ENCODE measurements around the gene PUS10. TPM values are rescaled to one million over a fixed set of nuclear protein-coding genes. Genes with fewer than 3 reads are reported as not detected.
"Not testable (repeated sequence)": the region's sequence is repeated elsewhere in the genome, so short reads cannot be mapped to it uniquely, and the experiment has no call there.

PUS10 gene, protein sequence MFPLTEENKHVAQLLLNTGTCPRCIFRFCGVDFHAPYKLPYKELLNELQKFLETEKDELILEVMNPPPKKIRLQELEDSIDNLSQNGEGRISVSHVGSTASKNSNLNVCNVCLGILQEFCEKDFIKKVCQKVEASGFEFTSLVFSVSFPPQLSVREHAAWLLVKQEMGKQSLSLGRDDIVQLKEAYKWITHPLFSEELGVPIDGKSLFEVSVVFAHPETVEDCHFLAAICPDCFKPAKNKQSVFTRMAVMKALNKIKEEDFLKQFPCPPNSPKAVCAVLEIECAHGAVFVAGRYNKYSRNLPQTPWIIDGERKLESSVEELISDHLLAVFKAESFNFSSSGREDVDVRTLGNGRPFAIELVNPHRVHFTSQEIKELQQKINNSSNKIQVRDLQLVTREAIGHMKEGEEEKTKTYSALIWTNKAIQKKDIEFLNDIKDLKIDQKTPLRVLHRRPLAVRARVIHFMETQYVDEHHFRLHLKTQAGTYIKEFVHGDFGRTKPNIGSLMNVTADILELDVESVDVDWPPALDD
- 12.8 TPM for polyA plus RNA-seq (ENCODE audit: insufficient read length)
- long read RNA-seq, donor 1, partial matches to known transcripts = 0 of 1 reads
- long read RNA-seq, donor 1, other reads (novel, unspliced or antisense) = 0 of 1 reads
- long read RNA-seq, donor 2, partial matches to known transcripts = 26 of 33 reads
- long read RNA-seq, donor 2, other reads (novel, unspliced or antisense) = 5 of 33 reads
- long read RNA-seq, donor 3, partial matches to known transcripts = 26 of 26 reads
- long read RNA-seq, donor 3, other reads (novel, unspliced or antisense) = 0 of 26 reads
- long read RNA-seq, donor 4 = 0 reads
- long read RNA-seq, donor 5, partial matches to known transcripts = 0 of 2 reads
- long read RNA-seq, donor 5, other reads (novel, unspliced or antisense) = 0 of 2 reads
- long read RNA-seq, donor 6, partial matches to known transcripts = 32 of 32 reads
- long read RNA-seq, donor 6, other reads (novel, unspliced or antisense) = 0 of 32 reads
- long read RNA-seq, donor 7, partial matches to known transcripts = 0 of 1 reads
- long read RNA-seq, donor 7, other reads (novel, unspliced or antisense) = 0 of 1 reads
- long read RNA-seq, donor 8 = 0 reads

- no peak for DNase-seq
Observed at GRCh38 chr2:61017556-61018317, at the start of gene PUS10, which contains the start of gene PEX13. PUS10 (minus strand) TSS chr2:61018255; CDS start chr2:61011890, 6,365 bp downstream. PEX13 (plus strand) TSS chr2:61017720; CDS start chr2:61017760, 40 bp downstream.

DNA sequence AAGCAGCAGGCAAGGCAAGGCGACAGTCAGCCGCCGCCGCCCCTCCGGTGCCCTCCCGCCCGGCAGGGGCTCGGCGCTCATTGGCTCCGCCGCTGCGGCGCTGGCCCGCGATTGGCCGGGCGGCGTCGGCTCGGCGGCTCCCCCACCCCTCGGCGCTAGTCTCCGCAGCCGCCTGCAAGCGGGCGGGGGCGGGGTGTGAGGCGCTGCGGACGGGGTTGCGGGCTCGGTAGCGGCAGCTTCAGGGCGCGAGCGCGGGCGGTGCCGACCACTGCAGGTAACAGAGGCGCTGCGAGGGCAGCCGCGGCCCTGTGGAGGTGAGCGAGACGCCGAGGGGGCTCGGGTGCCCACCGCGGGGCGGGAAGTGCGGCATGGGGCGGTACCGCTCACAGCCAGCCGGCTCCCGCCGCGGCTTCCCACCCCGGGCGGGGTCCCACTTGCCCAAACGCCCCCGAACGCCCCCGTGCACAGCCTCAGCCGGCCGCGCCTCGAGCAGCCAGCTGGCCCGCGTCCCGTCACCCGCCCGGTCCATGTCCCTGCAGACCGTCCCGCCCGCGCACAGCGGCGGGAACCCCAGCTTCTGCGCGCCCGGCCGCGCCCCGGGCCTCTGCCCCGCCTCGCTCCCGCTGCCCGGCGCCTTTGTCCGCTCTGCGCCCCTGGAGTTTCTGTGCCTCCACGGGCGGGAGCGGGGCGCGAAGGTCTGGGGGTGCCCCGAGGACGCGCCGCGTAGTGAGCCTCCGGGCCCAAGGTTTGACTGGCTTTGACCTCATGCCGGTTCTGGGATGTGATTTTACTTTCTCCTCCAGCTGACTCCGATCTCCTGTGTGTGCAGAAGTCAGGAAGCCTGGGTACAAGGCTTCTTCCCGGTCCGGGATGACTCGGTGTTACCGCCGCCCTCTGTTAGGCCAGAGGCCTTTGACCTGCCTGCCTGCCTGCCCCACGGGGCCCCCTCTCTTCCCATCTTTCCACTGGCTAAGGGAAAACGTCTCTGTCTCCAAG is 48.0 kb upstream of the PUS10 start, which contains the start of gene SANBR:
Gene SANBR, plus strand, starts transcription at position 158 of the 996 bp plus-strand sequence. CDS start 4,480 bp downstream, outside the sequence.
- peak; percentile 85 for DNase-seq

- DNase-seq = no peak
Observed at GRCh38 chr2:61059382-61059781, 41.3 kb upstream of the PUS10 start.

- DNase-seq = no peak
Observed at GRCh38 chr2:61057562-61057961, 39.5 kb upstream of the PUS10 start.

DNA sequence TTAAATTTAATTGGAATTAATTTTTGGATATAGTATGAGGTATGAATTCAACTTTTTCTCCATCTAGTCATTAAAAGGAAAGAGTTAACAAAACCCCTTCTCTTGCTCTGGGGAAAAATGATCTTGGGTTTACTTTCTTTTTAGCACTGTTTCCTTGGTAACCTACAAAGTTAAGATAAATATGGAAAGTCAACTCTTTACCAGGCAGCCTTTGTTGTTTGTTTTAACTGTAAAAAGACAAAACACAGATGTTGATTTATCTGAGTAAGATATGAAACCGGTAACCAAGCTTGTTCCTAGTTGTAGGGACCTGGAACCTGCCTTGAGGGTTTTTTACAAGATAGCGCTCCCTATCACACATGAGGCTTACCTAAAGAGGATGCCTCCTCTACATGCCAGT is 37.5 kb upstream of the PUS10 start:
- DNase-seq = no peak

DNA sequence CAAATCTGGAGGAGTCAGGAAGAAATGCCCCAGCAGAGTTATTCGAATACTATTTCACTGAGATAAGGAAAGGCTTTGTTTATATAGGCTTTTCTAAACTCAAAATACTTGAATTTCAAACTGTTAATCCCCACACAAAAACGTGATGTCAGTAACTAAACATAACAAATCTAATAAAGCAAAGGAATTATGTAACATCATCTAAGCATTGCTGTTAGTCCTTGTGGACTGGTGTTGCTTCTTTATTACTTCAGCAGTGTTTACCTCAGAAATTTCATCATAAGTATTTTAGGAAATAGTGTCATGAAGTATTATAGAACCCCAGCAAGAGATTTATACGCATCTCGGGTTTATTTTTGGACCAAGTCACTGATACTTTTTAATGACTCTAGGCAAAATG is 27.9 kb upstream of the PUS10 start:
- no peak for DNase-seq

DNA sequence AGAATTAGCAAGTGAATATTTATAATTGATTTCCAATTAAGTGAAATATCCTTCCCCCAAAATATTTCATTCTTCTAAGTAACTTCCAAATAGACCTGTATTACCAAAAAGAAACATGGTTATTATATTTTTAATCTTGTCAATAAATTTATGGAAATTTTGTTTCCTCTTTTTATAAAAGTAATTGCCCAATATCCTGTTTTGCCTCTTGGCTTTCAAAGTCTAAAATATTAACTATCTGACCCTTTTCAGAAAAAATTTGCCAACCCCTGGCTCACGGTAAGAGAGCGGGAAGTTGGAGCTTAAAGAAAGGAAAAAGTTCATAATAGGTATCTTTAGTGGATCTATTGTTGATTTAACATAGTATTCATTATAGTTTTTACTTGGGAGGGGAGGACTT is 27.2 kb upstream of the PUS10 start:
- DNase-seq = no peak

- DNase-seq = no peak
Observed at GRCh38 chr2:61044636-61045035, 26.6 kb upstream of the PUS10 start.

DNA sequence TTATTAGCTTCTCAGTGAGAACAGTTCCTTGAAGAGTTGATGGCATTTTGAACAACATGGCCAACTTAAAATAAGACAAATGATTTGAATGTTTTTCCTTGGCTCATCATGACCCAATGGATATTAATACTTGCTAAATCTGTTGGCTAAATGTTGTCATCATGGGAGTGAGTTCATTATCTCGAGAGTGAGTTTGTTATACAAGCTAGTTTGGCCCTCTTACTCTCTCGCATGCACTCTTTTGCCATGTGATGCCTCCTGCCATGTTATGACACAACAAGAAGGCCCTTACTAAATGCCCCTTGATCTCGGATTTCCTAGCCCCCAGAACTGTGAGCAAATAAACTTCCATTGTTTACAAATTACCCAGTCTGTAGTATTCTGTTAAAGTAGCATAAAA is 24.8 kb upstream of the PUS10 start:
- no peak for DNase-seq

- DNase-seq = not testable (repeated sequence)
Observed at GRCh38 chr2:61036643-61037042, 18.6 kb upstream of the PUS10 start.

DNA sequence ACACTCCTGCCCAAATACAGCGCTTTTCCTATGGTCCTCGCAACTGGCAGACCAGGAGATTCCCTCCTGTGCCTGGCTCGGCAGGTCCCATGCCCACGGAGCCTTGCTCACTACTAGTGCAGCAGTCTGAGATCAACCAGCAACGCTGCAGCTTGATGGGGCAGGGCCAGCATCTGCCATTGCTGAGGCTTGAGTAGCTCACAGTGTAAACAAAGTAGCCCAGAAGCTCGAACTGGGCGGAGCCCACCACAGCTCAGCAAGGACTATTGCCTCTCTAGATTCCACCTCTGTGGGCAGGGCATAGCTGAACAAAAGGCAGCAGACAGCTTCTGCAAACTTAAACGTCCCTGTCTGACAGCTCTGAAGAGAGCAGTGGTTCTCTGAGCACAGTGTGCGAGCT is 16.5 kb upstream of the PUS10 start:
- DNase-seq = not testable (repeated sequence)

DNA sequence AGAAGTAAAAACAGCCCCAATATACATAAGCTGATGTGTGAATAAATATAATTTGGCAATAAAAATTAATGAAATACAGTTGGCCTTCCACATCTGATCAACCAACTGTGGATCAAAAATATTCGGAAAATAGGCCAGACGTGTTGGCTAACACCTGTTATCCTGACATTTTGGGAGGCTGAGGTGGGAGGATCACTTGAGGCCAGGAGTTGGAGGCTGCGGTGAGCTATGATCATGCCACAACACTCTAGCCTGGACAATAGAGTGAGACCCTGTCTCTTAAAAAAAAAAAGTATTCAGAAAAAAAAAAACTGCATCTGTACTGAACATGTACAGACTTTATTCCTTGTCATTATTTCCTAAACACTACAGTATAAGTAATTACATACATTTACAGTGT is 11.5 kb upstream of the PUS10 start:
- DNase-seq = no peak

DNA sequence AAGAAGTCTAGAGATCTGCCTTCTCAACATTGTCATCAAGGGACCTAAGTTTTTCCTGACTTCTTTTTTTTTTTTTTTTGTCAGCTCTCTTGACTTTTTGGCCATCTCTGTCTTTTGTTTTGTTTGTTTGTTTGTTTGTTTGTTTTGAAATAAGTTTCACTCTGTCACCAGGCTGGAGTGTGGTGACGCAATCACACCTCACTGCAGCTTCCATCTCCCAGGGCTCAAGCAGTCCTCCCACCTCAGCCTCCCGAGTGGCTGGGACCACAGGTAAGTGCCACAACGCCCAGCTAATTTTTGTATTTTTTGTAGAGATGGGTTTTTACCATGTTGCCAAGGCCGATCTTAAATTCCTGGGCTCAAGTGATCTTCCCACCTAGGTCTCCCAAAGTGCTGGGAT is 5.6 kb upstream of the PUS10 start:
- DNase-seq = no peak

DNA sequence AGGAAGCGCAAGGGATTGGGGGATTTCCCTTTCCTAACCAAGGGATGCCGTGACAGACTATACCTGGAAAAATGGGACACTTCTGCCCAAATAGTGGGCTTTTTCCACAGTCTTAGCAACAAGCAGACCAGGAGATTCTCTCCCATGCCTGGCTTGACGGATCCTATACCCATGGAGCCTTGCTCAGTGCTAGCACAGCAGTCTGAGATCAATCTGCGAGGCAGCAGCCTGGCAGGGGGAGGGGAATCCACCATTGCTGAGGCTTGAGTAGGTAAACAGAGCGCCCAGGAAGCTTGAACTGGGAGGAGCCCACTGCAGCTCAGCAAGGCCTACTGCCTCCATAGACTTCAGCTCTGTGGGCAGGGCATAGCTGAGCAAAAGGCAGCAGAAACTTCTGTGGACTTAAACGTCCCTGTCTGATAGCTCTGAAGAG is 3.2 kb upstream of the PUS10 start:
- DNase-seq = no peak

- no peak for DNase-seq
Observed at GRCh38 chr2:61018798-61019197, 743 bp upstream of the PUS10 start.

DNA sequence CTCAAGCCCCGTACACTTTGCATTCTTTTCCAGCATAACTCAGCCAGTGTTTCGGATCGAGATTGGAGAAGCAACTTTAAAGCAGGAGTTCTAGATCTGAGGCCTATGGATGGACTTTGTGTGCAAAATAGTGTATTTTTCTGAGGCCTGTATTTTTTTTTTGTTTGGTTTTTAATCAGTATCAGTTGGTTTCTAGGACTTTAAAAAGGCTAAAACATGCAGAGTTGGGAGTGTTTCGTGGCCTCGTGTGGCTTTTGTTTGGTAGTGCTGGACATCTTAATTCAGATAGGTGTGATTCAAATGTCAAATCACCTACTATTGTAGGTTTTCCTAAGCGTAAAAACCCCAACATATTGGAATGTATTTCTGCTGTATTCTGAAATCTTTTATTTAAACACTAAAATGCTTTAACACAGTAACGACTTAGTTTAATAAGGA is 282 bp upstream of the PUS10 start:
- DNase-seq = peak; percentile 46

DNA sequence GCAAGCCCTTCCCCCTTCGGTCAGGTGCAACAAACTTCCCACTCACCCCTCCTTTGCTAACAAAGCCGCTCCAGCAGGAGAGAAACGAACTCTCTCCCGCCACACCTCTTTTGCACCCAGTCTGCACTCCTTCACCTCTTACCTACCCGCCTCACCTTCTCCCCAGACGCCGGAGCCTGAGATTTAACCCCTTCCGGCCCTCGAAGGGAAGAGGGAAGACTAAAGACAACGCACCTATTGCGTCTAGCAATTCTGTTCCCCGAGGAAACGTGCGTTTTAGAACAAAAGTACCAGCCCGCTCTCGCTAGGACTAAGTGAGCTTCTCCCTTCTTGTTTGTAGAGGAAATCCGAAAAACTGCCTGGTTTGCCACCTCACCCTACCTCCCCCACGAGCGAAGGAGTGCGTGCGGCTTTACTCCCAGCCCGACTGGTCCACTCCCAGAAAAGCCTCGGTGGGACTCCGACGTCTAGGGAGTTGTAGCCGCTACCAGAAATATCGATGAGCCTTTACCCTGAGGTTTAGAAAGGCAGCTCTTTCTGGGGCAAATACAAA is 976 bp downstream of the PUS10 start:
- peak; percentile 88 for DNase-seq

GRCh38 chr2:61016392-61017002 is 1.6 kb downstream of the PUS10 start:
- no peak for DNase-seq

DNA sequence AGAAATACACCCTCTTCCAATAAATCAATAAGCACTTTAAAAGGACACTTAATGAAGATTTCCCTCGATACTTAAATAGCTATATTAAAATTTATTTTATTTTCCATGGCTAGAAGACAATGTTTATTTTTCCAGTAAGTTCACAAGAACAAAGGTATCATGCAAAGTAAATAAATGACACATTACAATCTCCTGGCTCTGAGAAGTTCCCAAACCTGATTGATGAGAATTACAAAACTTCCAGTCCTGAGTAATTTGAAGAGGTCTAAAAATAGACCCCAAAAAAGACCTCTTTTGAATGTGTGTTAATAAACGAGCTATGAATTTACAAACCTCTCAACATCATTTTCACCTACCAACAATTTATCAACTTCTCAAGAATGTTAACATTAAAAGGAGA is 2.1 kb downstream of the PUS10 start:
- no peak for DNase-seq
